Posterior vena cava (tissue), 2 donors: Measurements from ENCODE around the gene C9orf40. TPM values are rescaled to one million over a fixed set of nuclear protein-coding genes. Genes with fewer than 3 reads are reported as not detected.

ENCODE experiments used
- DNase-seq: peaks from one replicate; pipeline ENCODE4 v3.0.0-alpha.2; 2020; ENCODE audit warnings: low spot score
- intact Hi-C, 2 donors: fragments of 100-400 bp; cut with DNase I; formaldehyde crosslinking; loops; one replicate each; pipeline versions ENCODE4 v1.14.1 to v1.14.2; 2022 to 2023
- total RNA-seq, 2 donors: library from RNA; stranded (reverse); fragmentation: NEBNext Ultra II Directional; extraction: Animal tissue kit (Norgen Biotek cat#: 25700); gene quantifications; one replicate each; pipeline ENCODE4 v1.2.1, GENCODE V29; 2021
- donor health status: DM: yes; HTN: yes; CAD: no.
- donor health status: DM: yes; HTN: yes; CAD: no.

C9orf40 gene
- total RNA-seq, 2 donors from 2014 or later: 4.1 to 5.1 TPM

DNA sequence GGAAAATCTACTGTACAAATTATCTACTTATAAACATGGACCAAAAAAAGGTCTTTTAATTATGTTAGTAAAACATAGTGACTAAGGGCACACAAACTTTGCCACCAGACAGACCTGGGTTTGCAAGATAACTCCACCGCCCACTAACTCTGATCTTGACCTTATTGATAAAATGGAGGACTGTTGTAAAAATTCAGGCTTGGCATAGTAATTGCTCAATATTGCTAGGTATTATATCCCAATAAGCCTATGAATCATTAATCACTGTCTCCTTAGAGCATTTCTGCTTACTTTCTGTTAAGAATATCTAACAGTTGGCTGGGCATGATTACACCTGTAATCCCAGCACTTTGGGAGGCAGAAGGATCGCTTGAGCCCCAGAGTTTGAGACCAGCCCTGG, 3.8 kb downstream of the C9orf40 start:
- intact Hi-C loops: no loop called here
- DNase-seq: no peak

DNA sequence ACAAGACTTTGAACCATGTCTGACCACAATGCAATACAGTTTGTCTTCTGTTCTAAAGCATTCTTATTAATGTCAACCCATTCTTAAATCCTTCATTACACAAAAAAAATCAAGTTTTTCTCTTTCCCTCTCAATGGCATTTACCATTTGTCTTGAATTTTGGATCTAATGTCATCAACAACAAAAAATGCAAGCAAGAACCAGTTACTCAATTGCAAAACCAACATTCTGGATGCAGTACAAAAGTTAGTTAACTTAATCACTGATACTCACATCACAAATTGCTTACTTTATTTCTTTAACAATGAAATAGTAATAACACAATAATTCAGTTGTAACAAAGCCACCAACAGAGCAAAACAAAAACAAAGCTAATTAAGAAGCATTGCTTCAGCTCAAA, 6.0 kb downstream of the C9orf40 start:
- intact Hi-C loops: no loop called here
- DNase-seq: no peak

- no peak for DNase-seq
- intact Hi-C loops: no loop called here
Observed at GRCh38 chr9:74942801-74943200, 9.9 kb downstream of the C9orf40 start.

- intact Hi-C loops: no loop called here
- no peak for DNase-seq
Observed at GRCh38 chr9:74940600-74940999, 12.1 kb downstream of the C9orf40 start.

DNA sequence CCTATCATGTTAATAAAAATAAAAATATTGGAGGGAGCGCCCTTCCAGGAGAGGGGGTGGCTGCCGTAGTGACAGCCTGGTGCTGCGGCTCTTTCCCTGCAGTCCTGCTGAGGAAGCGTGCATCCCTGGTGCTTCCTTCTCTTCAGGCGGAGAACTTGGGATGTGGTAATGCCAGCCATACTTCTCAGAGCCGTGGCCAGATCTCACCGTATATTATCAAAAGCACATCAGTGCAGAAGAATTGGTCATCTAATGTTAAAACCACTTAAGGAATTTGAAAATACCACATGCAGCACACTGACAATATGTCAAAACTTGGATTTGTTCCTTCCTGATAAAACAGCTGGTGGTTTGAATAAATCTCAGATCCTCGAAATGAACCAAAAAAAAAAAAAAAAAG, 17.7 kb downstream of the C9orf40 start:
- DNase-seq: no peak
- intact Hi-C loops: no loop called here

- intact Hi-C loops: no loop called here
- DNase-seq: no peak
Observed at GRCh38 chr9:74921737-74922136, 31.0 kb downstream of the C9orf40 start.

DNA sequence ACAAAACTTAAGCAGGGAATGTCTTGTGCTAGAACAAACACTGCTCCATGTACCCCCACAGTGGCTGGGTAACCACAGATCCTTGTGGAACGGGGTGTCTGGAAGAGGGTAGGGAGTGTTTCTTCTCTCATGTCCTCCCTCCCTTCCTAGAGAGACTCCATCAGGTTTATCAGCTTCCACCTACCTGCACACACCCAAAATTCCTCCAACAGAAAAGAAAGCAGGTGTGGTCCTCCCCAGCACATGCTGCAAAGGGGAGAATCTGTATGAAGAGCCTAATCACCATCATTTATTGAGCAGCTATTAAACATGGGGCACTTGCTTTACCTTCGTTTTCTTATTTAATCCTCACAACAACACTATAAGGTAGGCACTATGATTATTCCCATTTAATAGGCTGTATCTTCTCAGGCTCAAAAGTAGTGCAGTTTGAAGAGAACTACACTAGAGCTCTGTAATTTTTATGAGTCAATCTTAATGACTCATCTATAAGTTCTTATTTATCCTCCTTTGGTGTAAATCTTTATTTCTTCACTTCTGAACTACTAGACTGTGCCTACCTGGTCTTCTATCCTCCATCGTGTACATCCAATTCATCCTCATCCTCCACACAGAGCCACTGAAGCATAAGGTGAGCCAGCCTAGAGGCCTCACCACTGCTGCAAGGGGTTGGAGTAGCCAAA, 31.6 kb downstream of the C9orf40 start:
- intact Hi-C loops: no loop called here
- no peak for DNase-seq

- intact Hi-C loops: no loop called here
- no peak for DNase-seq
Observed at GRCh38 chr9:74910036-74910435, 42.7 kb downstream of the C9orf40 start.

DNA sequence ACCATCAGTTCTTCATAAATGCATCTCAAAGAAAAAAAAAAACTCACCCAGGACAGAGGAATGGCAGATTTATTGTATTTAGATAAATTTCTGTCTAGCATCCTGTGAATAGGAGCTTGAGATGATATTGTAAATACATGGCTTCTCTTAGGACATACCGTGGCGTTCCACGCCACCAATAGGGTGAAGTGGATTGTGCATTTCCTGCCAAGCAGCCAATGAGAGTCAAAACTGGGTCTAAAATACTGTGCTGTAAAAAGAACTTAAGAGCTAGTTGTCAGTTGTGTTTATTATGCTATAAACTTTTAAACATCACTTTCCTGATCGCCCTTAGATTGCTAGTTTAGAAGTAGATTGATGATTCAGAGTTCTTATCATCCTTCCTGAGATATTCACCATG, 44.0 kb downstream of the C9orf40 start:
- DNase-seq: no peak
- intact Hi-C loops: no loop called here

- DNase-seq: no peak
- intact Hi-C loops: no loop called here
Observed at GRCh38 chr9:74907085-74907484, 45.6 kb downstream of the C9orf40 start.

GRCh38 chr9:74901001-74901400, 51.7 kb downstream of the C9orf40 start:
- intact Hi-C loops: no loop called here

More at GRCh38 chr9:74901001-74901400, 51.7 kb downstream of the C9orf40 start:
- no peak for DNase-seq

Other genes with a start within 250 kb of the C9orf40 start
- gene TRPM6, start 65.0 kb downstream of the C9orf40 start, total RNA-seq: 1 to 10 TPM in 1 of 2 donors, under 1 TPM in 1; 0.60 to 1.0 TPM
- 10 to 100 TPM; 11.2 to 12.3 TPM for gene CARNMT1, start 75.4 kb upstream of the C9orf40 start, total RNA-seq
- 10 to 100 TPM; 22.0 to 23.0 TPM for gene NMRK1, start 135.2 kb upstream of the C9orf40 start, total RNA-seq
- gene OSTF1, start 135.6 kb upstream of the C9orf40 start, total RNA-seq: 10 to 100 TPM; 36.5 to 40.2 TPM